OCI-LY3 (cell line): Measurements from ENCODE around the gene PRKCD.
A peak's percentile ranks its signal among the peaks of the same experiment; 100 is the strongest.

ENCODE experiments used
- H2AFZ ChIP-seq: fragments of 200-600, 300-600 bp; shearing (Covaris generic); 2 replicates; pipeline ENCODE4 v1.6.0; 2014; ENCODE audit warnings: antibody characterized with exemption, low read depth, low read length
- H3K27ac ChIP-seq: fragments of 200-600, 300-600 bp; sonication (generic); 2 replicates; pipeline ENCODE4 v1.5.1; 2014; ENCODE audit warnings: mild to moderate bottlenecking, low read length, moderate library complexity, mixed read lengths
- H3K27me3 ChIP-seq: fragments of 200-600, 300-600 bp; sonication (generic); 2 replicates; pipeline ENCODE4 v1.6.1; 2014; ENCODE audit warnings: low read depth, low read length, mixed read lengths
- H3K36me3 ChIP-seq: fragments of 200-600, 300-600 bp; sonication (generic); replicated peaks from 2 replicates; pipeline ENCODE3; 2014; ENCODE audit warnings: low read depth, low read length, mixed read lengths
- H3K4me1 ChIP-seq: fragments of 300-600, 200-600 bp; sonication (generic); 2 replicates; pipeline ENCODE4 v1.6.1; 2014; ENCODE audit warnings: low read length, mixed read lengths
- H3K4me2 ChIP-seq: fragments of 200-600, 300-600 bp; sonication (generic); 2 replicates; pipeline ENCODE4 v1.6.1; 2014; ENCODE audit warnings: low read length, mixed read lengths
- H3K4me3 ChIP-seq: fragments of 300-600, 200-600 bp; sonication (generic); 2 replicates; pipeline ENCODE4 v1.5.1; 2014; ENCODE audit warnings: antibody characterized with exemption, mild to moderate bottlenecking, low read length, moderate library complexity
- H3K79me2 ChIP-seq: fragments of 300-600, 200-600 bp; shearing (Covaris generic); 2 replicates; pipeline ENCODE4 v1.6.1; 2014; ENCODE audit warnings: mild to moderate bottlenecking, low read length, mixed read lengths
- H3K9ac ChIP-seq: fragments of 300-600, 200-600 bp; shearing (Covaris generic); 2 replicates; pipeline ENCODE4 v1.6.0; 2014; ENCODE audit warnings: mild to moderate bottlenecking, low read length, moderate library complexity
- H3K9me3 ChIP-seq: fragments of 200-600, 300-600 bp; shearing (Covaris generic); 2 replicates; pipeline ENCODE4 v1.6.1; 2014; ENCODE audit warnings: low read length, mixed read lengths; ENCODE audit not compliant: insufficient read depth
- H4K20me1 ChIP-seq: fragments of 200-600, 300-600 bp; sonication (generic); 2 replicates; pipeline ENCODE4 v1.6.1; 2016; ENCODE audit warnings: low read length, mixed read lengths; ENCODE audit not compliant: insufficient read depth
- EZH2phosphoT487 ChIP-seq: fragments of 200-600 bp; shearing (Covaris generic); IDR thresholded peaks from 2 replicates; pipeline ENCODE4 v1.6.1; 2018; ENCODE audit warnings: antibody characterized with exemption, mixed run types, low read depth
- TF ChIP-seq, protein P1 (sequence below): fragments of 200-600, 300-600 bp; sonication (generic); IDR thresholded peaks from 2 replicates; pipeline ENCODE4 v1.5.1; 2014; ENCODE audit warnings: antibody characterized with exemption, low read length, low read depth

PRKCD gene

DNA sequence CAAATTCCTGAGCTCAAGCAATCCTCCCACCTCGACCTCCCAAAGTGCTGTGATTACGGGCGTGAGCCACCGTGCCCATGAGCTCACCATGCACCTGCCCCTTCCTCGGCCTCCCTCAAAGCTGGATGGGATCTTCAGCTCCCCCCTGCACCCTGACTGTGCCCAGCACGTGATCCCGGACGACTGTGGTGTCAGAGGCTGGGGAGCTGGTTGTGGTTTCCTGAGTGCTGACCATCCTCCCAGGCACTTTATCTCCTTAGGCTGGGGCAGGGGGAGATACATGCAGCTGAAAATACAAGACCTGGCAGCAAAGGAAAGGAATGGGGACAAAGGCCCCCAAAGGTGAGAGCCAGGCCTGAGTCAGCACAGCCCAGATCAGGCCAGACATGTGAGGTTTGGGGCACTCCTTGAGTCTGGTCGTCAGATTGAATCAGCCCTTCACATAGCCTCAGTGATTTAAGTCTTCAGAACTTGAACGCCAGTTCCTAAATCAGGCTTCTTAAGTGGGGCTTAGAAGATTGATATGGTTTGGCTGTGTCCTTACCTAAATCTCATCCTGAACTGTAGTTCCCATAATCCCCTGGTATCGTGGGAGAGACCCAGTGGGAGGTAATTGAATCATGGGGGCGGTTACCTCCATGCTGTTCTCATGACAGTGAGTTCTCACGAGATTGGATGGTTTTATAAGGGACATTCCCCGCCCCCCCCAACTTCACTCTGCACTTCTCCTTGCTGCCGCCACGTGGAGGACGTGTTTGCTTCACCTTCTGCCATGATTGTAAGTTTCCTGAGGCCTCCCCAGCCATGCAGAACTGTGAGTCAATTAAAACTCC lies 35.8 kb downstream of the PRKCD start:
- Histone ChIP-seq H2AFZ (peak overlapping the region; percentile 53), H3K4me1 (peaks cover 20% of the 10 kb centered on the region), H3K36me3 (peaks cover 43% of the 10 kb centered on the region), H3K27me3 (no peaks in the 10 kb centered on the region), H3K27ac (peak overlapping the region; percentile 62), H3K9me3 (no peaks in the 10 kb centered on the region), H3K79me2 (peaks cover 12% of the 10 kb centered on the region), H4K20me1 (no peaks in the 10 kb centered on the region), H3K4me2 (peak overlapping the region; percentile 85), H3K4me3 (peak overlapping the region; percentile 73), H3K9ac (peak overlapping the region; percentile 62)
- TF ChIP-seq, protein P1, sequence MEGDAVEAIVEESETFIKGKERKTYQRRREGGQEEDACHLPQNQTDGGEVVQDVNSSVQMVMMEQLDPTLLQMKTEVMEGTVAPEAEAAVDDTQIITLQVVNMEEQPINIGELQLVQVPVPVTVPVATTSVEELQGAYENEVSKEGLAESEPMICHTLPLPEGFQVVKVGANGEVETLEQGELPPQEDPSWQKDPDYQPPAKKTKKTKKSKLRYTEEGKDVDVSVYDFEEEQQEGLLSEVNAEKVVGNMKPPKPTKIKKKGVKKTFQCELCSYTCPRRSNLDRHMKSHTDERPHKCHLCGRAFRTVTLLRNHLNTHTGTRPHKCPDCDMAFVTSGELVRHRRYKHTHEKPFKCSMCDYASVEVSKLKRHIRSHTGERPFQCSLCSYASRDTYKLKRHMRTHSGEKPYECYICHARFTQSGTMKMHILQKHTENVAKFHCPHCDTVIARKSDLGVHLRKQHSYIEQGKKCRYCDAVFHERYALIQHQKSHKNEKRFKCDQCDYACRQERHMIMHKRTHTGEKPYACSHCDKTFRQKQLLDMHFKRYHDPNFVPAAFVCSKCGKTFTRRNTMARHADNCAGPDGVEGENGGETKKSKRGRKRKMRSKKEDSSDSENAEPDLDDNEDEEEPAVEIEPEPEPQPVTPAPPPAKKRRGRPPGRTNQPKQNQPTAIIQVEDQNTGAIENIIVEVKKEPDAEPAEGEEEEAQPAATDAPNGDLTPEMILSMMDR: peak; percentile 39
- no peak for TF ChIP-seq EZH2phosphoT487

DNA sequence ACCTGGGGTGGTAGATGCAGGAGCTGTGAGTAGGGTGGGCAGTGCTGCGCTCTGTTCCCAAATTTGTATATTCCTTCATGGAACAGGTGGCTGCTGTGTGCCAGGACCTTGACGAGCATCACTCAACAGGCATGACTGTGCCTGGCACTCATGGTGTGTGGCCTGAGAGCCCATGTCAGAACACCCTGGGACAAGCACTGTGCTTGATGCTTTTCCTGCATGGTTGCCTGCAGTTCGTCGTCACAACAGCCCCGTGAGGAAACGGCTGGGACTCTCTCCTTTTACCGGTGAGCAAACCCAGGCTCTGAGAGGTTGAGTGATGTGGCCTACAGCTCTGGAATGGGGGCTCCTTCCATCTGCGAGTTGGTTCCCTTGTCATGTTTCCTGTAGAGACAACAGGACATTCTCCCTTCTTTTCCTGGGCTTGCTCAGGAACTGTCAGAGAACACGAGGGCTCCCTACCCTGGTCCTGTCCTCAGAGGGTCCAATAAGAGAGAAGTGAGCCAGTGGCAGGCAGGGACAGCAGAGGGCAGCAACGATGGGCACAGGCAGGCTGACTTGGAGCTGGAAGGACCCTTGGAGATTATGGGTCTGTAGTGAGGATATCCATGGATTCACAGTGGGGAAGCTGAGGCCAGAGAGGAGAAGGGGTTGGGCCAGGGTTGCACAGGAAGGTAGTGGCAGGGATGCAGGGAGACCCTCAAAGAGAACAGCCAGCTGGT lies 37.4 kb downstream of the PRKCD start:
- Histone ChIP-seq H2AFZ (no peak overlapping the region), H3K4me1 (peaks cover 20% of the 10 kb centered on the region), H3K9ac (no peak overlapping the region), H3K27me3 (no peaks in the 10 kb centered on the region), H3K27ac (no peak overlapping the region), H3K79me2 (peaks cover 14% of the 10 kb centered on the region), H3K4me2 (peak overlapping the region; percentile 33), H3K36me3 (peaks cover 48% of the 10 kb centered on the region), H4K20me1 (no peaks in the 10 kb centered on the region), H3K9me3 (no peaks in the 10 kb centered on the region), H3K4me3 (peak overlapping the region; percentile 26; the same call in 1 of the 2 replicates)
- TF ChIP-seq, protein P1: no peak; the same call in 1 of the 2 replicates
- no peak for TF ChIP-seq EZH2phosphoT487

DNA sequence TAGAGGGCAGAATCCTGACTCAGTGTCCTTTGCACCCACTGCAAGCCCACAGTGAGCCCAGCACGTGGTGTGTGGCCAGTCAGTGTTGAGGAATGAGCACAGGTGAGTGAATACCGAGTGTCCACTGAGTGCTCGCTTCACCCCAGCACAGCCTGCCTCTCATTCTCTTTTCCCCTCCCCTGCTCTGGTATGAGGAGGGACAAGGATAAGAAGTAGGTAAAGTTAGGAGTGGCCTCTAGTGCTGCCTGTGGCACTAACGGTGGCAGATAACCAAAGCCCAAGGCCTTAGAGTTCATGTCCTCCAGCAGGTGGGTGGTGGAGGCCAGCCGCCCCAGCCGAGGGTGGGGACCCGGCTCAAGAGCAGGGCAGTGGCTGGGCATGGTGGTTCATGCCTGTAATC lies 38.0 kb downstream of the PRKCD start:
- H3K79me2 ChIP-seq: peaks cover 14% of the 10 kb centered on the region
- no peak overlapping the region for H3K4me3 ChIP-seq
- H3K4me2 ChIP-seq: no peak overlapping the region
- H3K9me3 ChIP-seq: no peaks in the 10 kb centered on the region
- H3K27me3 ChIP-seq: no peaks in the 10 kb centered on the region
- no peak overlapping the region for H3K27ac ChIP-seq
- peaks cover 20% of the 10 kb centered on the region for H3K4me1 ChIP-seq
- H2AFZ ChIP-seq: no peak overlapping the region
- H3K36me3 ChIP-seq: peaks cover 42% of the 10 kb centered on the region
- H3K9ac ChIP-seq: no peak overlapping the region
- H4K20me1 ChIP-seq: no peaks in the 10 kb centered on the region
- no peak for TF ChIP-seq EZH2phosphoT487
- TF ChIP-seq, protein P1: no peak

DNA sequence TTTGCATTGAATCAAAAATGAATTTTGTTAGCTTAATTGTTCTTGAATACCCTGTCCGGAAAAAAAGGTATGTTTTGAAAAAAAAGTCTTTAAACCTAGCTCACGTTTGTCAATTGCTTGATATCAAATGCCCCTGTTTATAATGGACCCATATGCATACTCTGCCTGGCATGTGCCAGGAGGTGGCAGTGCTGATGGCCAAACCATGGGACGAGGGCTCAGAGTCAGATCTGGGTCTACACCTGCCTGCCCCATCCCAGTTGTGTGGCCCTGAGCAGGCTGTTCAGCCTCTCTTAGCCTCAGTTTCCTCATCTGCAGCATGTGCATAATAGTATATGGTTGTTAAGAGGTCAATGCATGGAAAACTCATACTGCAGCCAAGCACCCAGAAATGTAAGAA lies 38.8 kb downstream of the PRKCD start:
- Histone ChIP-seq H3K4me1 (peaks cover 20% of the 10 kb centered on the region), H3K4me2 (no peak overlapping the region), H3K9me3 (no peaks in the 10 kb centered on the region), H3K36me3 (peaks cover 45% of the 10 kb centered on the region), H3K27ac (no peak overlapping the region), H4K20me1 (no peaks in the 10 kb centered on the region), H3K9ac (no peak overlapping the region), H3K27me3 (no peaks in the 10 kb centered on the region), H3K4me3 (no peak overlapping the region), H2AFZ (no peak overlapping the region), H3K79me2 (peaks cover 14% of the 10 kb centered on the region)
- TF ChIP-seq, protein P1: peak; percentile 20; the same call in 1 of the 2 replicates
- TF ChIP-seq EZH2phosphoT487: no peak
